Measurements from ENCODE around the gene NLRP13. TPM values are rescaled to one million over a fixed set of nuclear protein-coding genes. Genes with fewer than 3 reads are reported as not detected.

Gene NLRP13
- total and polyA plus RNA-seq, 2 of the 8 experiments (the other 6 are each of a cell fraction or from before 2014, with no cell fraction given): not detected

GRCh38 chr19:55923556-55923955 is 8.6 kb downstream of the NLRP13 start:
- Histone ChIP-seq H4K8ac (ENCODE audit: extremely low read depth, insufficient read depth, low read length) (no peak overlapping the region), H3K14ac (ENCODE audit: insufficient read length) (no peak overlapping the region), H2BK15ac (ENCODE audit: low read length) (no peak overlapping the region), H3K9me3 (ENCODE audit: insufficient read depth in 2 of 2, low read depth in 1 of 2, low read length in 1 of 2) (peaks cover 69 to 86% of the 10 kb centered on the region in 2 experiments), H2BK120ac (replicated peaks; ENCODE audit: low read depth, low read length) (no peak overlapping the region), H3K56ac (replicated peaks; ENCODE audit: insufficient read length, low read depth, low read length) (no peak overlapping the region), H4K91ac (replicated peaks; ENCODE audit: insufficient read length, low read length) (no peak overlapping the region), H2BK5ac (ENCODE audit: low read depth, low read length) (no peak overlapping the region), H2BK20ac (ENCODE audit: low read length) (no peak overlapping the region), H2AK5ac (ENCODE audit: low read depth, low read length) (no peak overlapping the region), H3K27me3 (replicated peaks in 1 of 4; ENCODE audit: control insufficient read depth in 3 of 4, extremely low read depth in 1 of 4, insufficient read depth in 3 of 4, low read length in 3 of 4) (no peaks in the 10 kb centered on the region), H3K79me2 (ENCODE audit: control insufficient read depth in 1 of 2, insufficient read depth in 2 of 2, low read length in 2 of 2) (no peaks in the 10 kb centered on the region), H3K4ac (replicated peaks; ENCODE audit: insufficient read length, low read depth, low read length) (no peak overlapping the region), H2BK12ac (ENCODE audit: low read depth, low read length) (no peak overlapping the region), H3K18ac (ENCODE audit: extremely low read depth, low read length) (no peak overlapping the region), H3K27ac (ENCODE audit: low read depth, low read length) (no peak overlapping the region), H4K20me1 (replicated peaks in 1 of 2; ENCODE audit: control insufficient read depth in 1 of 2, insufficient read depth in 2 of 2, low read length in 2 of 2) (no peaks in the 10 kb centered on the region), H3K4me1 (replicated peaks in 1 of 4; ENCODE audit: control insufficient read depth in 3 of 4, insufficient read depth in 4 of 4, low read length in 3 of 4) (no peaks in the 10 kb centered on the region), H3K9ac (replicated peaks in 1 of 4; ENCODE audit: extremely low read depth in 1 of 4, low read depth in 3 of 4, low read length in 3 of 4) (no peak overlapping the region), H3K4me2 (ENCODE audit: insufficient read depth in 1 of 2, low read depth in 2 of 2, low read length in 2 of 2) (no peak overlapping the region), H3K79me1 (ENCODE audit: low read depth, low read length) (no peaks in the 10 kb centered on the region), H4K5ac (ENCODE audit: insufficient read length, low read depth, low read length) (no peak overlapping the region), H3K23ac (ENCODE audit: insufficient read length) (no peak overlapping the region), H3K23me2 (ENCODE audit: low read depth, low read length) (no peaks in the 10 kb centered on the region), H3K4me3 (ENCODE audit: extremely low read depth in 1 of 4, insufficient read depth in 2 of 4, low read depth in 3 of 4, low read length in 4 of 4) (no peak overlapping the region), H3K36me3 (ENCODE audit: control insufficient read depth in 2 of 4, insufficient read depth in 4 of 4, low read length in 3 of 4) (peaks cover 0 to 3% (median 0%) of the 10 kb centered on the region in 4 experiments; a peak in 1 of 8 replicates), H2AFZ (ENCODE audit: low read length) (no peak overlapping the region)
- FAIRE-seq (no peak), DNase-seq (ENCODE audit: low read depth in 1 of 2, low spot score in 2 of 2) (no peak)
- POLR2A ChIA-PET (ENCODE audit: partially characterized antibody): no interaction called here
- WGBS, 2 experiments (ENCODE audit: extremely low coverage in 1 of 2, insufficient coverage in 1 of 2, insufficient read length in 1 of 2, insufficient replicate concordance in 2 of 2, low coverage in 1 of 2, low lambda C conversion rate in 2 of 2, missing lambda C conversion rate in 1 of 2): 72% methylated on average over 5 of the region's 5 CpGs; no CpG with 5 or more reads in 1 of the 2 experiments
- CTCF ChIA-PET (ENCODE audit: partially characterized antibody): no interaction called here
- TF ChIP-seq NANOG (IDR thresholded peaks at IDR 0.05; ENCODE audit: insufficient read depth, low read depth, low read length, poor library complexity, severe bottlenecking) (no peak), CREB1 (IDR thresholded peaks at IDR 0.05) (no peak), MAFK (IDR thresholded peaks at IDR 0.05; ENCODE audit: low read depth, low read length) (no peak), HDAC2 (IDR thresholded peaks at IDR 0.05; ENCODE audit: borderline replicate concordance in 1 of 2, low read depth in 2 of 2, low read length in 2 of 2) (no peak), POU5F1 (IDR thresholded peaks at IDR 0.05; ENCODE audit: low read depth, low read length) (no peak), TBP (IDR thresholded peaks at IDR 0.05; ENCODE audit: low read depth, low read length) (no peak), YY1 (IDR thresholded peaks at IDR 0.05; ENCODE audit: low read depth, low read length) (no peak), TAF7 (optimal IDR thresholded peaks at IDR 0.05; ENCODE audit: borderline replicate concordance, low read depth, low read length) (no peak), EGR1 (IDR thresholded peaks at IDR 0.05; ENCODE audit: borderline replicate concordance, low read depth, low read length) (no peak), SRF (IDR thresholded peaks at IDR 0.05; ENCODE audit: low read depth, low read length) (no peak), FOSL1 (IDR thresholded peaks at IDR 0.05; ENCODE audit: insufficient read depth, low read depth, low read length) (no peak), ZNF274 (IDR thresholded peaks at IDR 0.05; ENCODE audit: borderline replicate concordance, extremely low read depth, low read length) (no peak), RFX5 (IDR thresholded peaks at IDR 0.05; ENCODE audit: borderline replicate concordance, low read depth, low read length) (no peak), JUN (IDR thresholded peaks at IDR 0.05; ENCODE audit: low read depth, low read length) (no peak), SIX5 (IDR thresholded peaks at IDR 0.05; ENCODE audit: low read depth, low read length) (no peak)
- TF ChIP-seq, protein P1, sequence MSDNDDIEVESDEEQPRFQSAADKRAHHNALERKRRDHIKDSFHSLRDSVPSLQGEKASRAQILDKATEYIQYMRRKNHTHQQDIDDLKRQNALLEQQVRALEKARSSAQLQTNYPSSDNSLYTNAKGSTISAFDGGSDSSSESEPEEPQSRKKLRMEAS (IDR thresholded peaks at IDR 0.05): no peak

All from H1 (cell line).